A204.1 (cell line): Measurements from ENCODE around the gene GRPEL1.
"Not testable (repeated sequence)": the region's sequence is repeated elsewhere in the genome, so short reads cannot be mapped to it uniquely, and the experiment has no call there.

Experiments
- FAIRE-seq: peaks from 2 replicates; lab custom pipeline; 2012; peaks lifted over from hg19 to GRCh38; lab: Jason Lieb, UNC

GRPEL1 gene

DNA sequence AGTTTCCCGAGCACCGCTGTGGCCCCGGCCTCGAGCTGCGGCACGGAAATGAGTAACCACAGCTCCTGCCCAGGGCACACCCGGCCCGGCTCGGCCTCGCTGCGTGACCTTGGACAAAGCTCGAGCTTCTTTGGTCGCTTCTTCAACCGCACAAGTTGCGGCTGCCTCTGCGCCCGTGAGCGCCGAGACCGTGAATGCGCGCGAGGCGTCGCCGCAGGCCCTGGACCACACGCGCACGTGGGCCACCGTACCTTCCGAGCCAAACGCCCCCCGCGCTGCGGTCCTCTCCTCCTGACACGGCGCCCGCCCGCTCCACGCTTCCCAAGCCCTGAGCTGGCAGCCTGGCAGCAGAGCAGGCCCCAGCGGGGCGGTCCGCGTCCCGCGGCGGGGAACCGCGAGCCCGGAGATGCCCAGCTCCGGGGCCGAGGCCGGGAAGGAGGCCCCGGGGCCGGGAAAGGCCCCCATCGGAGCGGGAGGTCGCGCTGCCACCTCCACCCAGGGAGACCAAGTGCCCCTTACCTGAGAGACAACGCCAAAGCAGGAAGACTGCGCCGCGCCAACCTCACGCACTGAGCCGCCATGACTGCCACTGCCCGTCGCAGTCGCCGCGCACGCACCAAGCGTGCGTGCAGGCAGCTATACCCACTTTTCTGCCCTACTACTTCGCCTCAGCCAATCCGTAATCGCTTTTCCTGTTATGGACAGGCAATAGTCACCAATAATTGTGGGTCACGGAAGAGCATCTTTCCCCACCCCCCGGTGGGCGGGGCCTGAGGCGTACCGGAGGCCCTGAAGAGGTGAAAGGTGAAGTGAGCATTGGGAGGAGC is at the start of gene GRPEL1:
GRPEL1 (minus strand) TSS at position 613 of the 827 bp plus-strand sequence; CDS start at position 581, 32 bp downstream.
- FAIRE-seq: peak; percentile 95

DNA sequence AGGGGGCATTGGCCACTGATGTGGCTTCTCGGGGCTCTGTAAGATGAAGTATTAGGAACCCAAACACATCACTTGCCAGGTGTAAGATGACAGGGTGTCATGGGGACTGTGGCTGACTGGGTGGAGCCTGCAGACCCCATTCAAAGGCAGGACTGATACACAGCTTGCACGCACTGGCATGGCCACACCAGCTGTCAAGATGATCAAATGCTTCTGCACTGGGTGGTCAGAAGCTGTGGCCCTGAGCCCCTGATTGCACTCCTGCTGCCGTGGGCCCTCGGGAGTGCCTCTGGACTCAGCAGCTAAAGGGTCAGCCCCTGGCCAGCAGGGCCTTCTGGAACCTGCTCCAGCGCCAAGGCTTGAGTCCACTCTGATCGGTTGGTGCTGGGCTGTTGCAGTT is 48.8 kb upstream of the GRPEL1 start:
- FAIRE-seq: no peak

DNA sequence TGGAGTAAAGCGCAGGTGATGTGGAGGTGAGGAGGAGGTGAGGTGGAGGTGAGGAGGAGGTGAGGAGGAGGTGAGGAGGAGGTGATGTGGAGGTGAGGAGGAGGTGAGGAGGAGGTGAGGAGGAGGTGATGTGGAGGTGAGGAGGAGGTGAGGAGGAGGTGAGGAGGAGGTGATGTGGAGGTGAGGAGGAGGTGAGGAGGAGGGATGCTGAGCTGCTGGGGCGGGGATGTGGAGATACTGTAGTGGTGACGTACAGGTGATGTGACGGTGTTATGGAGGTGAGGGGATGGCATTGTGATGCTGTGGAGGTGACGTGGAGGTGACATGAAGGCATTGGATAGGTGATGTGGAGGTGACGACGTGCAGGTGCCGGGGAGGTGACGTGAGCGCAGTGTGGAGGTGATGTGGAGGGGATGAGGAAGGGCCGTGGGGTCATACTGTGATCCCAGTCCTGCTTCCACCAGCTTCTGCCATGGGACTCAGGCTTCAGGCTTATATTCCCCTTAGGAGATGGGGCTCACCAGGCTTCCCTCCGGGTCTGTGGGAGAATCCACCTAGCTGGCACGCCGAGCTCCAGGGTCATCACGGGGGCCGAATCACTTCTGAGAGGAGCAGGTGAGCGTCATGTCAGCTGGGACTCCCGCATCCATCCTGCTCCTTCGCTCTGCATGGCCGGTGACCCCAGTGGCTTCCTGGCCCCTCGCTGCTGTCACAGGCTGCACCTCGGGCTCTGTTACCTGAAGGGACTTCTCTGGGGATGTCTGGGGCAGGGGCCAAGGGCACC is 47.9 kb upstream of the GRPEL1 start:
- FAIRE-seq: no peak

DNA sequence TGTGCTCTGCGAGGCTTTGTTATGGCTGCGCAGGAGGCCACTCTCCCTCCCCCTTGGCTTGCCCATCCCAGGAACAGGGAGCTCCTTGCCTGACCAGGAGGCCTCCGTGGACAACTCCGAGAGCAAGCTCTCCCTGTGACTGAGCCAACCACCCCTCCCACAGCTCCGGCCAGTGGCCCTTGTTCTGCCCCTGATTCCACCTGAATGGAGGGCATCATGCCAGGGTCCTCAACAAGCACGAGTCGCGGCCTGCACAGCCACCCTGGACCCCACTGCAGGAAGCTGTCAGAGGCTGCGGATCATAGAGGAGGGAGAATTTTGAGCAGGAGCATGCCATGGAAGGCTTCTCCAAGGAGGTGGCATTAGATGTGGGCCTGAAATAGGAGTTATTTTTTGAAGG is 44.8 kb upstream of the GRPEL1 start:
- FAIRE-seq: no peak

DNA sequence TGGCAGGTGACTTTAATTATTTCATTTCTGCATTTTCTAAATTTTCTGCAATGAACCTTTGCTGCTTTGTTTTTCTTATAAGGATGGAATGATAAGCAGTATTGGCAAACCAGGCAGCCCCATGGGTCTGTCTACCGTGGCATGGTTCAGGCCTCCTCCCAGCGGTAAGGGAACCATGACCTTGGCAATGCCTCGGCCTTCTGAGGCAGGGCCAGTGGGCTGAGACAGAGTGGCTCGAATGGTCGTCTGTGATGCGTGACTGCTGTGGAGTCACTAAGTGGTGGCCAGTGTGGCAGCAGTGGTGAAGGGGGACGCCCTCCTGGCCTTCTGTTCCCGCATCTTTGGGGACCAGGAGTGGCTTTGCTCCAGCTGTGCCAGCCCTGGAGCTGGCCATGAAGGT is 43.6 kb upstream of the GRPEL1 start:
- FAIRE-seq: no peak

DNA sequence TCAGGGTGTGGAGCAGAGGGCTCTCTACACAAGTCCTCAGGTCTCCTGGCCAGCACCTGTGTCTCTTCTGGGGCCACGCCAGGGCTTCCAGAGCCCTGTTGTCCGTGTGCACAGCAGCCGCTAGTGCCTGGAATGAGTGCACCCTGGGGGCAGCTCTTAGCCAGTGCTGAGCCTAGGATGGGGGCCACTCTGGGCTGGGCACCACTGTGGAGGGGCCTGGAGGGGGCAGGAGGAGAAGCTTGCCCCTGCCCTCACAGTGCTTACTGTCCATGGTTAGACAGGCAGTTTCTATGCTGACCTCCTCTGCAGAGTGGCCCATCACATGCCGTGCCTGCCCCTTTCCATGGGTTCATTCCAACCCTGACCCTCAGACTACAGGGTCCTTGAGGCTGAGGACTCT is 42.7 kb upstream of the GRPEL1 start:
- no peak for FAIRE-seq

DNA sequence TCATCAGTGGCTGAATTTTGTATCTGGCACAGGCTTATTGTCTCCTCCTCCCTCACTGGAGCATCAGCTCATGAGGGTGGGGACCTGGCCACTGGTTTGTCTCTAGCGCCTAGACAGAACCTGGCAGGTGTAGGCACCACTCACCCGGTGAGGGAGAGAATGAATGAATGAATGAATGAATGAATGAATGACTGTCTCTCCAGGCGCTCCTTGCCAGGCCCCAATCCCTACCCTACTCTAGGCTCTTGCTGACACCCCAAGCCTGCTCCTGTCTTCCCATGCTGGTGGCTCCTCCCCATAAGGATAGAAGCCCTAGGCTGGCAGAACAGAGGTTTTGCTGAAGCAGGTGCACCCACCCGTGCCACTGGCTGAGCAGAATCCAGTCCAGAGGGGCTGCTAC is 41.3 kb upstream of the GRPEL1 start:
- no peak for FAIRE-seq

DNA sequence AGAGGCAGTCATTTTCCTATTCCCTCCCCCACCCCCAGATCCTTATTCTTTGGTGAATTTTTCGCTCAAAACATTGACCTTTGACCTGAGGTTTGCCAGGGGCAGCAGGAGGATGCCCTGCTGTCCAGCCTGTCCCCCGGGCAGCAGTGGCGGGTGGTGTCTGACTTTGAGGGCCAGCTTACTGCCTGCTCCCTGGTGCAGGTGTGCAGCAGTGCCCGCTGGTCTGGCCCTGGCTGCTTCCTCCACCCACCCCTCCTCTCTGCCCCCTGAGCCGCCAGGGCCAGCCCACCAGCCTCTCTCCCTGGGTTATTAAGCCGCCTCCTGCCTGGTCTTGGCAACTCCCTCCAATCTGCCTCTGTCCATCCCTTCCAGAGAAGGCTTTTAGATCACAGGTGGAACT is 40.8 kb upstream of the GRPEL1 start:
- no peak for FAIRE-seq

DNA sequence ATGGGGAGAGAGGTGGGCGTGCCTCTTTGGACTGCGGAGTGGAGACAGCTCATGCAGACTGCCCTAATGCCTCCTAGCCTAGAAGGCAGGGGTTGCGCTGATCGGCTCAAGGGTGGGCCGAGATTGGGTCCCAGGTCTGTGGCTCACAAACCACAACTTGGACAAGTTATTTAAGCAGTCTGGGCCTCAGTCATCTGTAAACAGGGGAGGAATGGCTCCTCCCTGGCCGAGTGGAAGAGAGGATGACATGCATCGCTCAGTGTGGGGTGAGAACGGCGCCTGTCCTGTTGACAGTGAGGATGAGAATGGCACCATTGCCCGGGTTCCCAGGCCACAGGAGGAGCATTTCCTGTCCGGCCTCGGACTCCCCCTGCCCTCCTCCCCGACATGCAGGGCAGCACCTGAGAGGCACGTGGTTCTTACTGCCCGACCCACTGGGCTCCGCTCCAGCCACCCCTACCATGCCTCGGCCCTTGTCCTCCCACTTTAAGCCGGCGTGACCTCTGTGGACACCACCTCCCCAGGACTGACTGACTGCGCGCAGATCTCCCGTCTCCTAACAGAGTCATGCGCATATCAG is 40.3 kb upstream of the GRPEL1 start:
- no peak for FAIRE-seq

DNA sequence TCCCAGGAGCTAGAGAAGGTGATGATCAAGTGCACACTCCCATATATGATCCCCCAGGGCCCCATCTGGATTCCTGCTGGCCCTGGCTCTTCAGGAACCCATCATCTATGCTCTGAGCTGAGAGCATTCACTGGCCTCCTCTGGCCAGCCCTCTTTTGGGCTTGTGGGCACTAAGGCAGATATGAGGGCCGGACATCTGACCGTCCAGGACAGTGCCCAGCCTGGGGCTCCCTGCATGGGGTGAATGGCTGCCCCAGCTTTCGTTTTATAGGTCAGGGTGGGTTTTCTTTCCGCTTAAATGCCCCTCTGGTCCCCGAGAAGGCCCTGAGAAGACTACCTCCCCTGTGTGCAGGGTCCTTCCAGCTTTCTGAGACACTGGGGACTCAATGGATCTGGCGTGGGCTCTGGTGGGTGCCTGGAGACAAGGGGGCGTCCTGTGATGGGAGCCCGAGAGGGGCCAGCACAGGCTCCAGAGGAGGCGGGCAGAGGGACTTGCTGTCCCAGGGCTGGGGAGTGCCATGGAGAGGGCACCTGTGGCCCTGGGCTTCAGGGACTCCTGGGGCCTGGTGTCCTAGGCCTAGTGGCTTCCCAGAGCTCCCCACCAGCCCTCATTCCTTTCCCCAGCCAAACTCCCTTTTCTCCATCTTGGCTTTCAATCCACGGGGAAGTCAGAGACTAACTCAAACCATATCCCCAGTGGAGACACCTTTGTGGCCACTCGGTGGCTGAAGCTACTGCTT is 39.5 kb upstream of the GRPEL1 start:
- no peak for FAIRE-seq

DNA sequence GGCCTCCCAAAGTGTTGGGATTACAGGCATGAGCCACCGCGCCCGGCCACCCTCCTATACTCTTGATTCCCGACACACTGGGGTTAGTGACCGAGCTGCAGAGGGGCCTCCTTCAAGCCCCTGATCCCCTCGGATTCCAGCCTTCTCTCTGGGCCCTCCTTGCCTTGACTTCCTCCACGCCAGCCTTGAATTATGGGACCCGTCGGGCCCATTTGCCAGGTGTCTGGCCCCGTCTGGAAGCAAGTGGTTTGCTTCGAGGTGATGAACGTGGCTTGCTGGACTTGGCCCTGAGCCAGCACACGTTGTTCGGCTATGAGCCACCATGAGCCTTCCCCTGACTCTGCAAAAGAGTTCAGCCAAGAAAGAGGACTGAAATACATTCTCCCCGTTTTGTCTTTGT is 37.4 kb upstream of the GRPEL1 start:
- no peak for FAIRE-seq

DNA sequence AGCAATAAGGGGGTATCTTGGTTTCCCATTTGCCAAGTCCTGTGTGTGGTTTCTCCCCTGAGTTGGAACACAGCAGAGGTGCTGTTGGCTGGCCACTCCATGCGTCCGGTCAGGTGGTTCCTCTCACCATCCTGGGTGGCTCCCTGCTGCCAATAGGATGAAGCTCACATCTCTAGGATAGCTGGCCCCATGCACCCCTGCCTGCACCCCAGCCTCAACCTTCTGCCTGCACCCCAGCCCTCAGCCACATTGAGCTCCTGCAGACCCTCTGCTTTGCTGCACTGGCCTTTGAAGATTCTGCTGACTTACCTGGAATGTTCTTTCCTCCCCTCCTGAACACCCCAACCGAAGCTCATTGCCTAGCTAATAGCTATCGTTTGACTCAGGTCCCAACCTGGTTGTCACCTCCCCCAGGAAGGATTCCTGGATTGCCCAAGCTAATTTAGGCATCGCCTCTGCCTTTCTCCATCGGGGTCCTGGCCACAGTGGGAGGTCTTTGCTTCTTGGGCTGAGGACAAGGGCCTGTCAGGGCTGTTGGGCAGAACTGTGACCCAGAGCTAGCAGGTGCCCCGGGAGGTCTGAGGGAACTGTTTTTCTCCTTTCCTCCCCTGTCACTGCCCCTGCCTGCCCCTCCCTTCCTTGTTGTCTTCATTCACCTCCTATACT is 36.6 kb upstream of the GRPEL1 start:
- no peak for FAIRE-seq

DNA sequence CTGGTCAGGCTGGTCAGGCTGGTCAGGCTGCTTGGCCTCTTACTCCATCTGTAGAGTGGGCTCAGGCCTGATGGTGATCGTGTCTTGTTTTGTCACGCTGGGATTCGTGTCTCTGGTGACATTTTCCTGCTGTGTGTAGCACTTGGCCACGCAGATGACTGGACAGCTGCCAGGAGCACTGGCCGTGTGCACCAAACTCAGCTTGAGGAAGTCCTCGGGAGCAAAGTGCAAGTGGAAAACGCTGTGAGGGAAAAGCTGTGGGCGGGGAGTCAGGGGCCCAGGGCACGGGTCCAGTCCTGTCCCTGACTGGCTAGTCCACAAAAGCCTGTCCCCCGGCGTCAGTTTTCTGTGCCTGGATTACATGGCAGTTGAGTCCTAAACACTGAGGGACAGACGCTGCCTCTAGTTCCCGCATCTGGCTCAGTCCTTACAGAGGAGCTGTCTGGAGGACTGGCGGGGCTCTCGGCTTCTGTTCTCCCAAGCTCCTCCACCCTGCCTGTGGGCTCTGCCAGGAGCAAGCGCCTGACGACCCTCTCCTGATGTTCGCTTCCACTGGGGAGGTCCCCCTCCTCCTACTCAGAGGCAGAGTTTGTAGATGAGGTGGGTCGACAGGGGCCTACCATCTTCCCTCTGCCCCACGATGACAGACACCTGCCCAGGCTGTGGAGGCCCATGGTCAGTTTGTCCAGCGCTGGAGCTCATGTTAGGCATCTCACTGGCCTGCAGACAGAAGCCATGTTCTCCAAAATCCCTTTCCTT is 35.9 kb upstream of the GRPEL1 start:
- no peak for FAIRE-seq

DNA sequence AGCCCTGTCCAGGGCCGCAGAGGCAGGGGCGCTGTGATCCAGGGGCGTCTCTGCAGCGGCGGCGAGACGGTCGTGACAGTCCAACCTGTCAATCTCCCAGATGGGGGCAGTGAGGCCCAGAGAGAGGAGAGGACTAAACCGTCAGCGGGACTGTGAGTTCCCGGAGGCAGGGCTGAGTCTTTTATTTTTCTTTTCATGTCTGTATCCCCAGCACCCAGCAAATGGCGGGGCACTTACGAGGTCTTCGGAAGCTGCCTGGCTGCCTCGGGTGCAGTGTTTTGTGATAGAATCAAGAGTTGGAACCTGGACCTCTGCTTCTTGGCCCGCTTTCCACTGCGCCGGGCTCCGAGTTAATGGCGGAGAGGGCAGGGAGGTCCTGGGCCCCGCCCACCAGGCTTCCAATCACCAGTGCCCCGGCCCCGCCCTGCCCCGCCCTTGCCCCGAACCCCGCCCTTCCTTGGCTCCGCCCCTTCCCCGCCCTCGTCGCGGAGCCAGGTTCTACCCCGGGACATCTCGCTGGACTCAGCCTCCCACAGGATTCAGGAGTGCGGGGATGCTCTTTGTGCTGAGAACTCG is 35.3 kb upstream of the GRPEL1 start:
- no peak for FAIRE-seq

DNA sequence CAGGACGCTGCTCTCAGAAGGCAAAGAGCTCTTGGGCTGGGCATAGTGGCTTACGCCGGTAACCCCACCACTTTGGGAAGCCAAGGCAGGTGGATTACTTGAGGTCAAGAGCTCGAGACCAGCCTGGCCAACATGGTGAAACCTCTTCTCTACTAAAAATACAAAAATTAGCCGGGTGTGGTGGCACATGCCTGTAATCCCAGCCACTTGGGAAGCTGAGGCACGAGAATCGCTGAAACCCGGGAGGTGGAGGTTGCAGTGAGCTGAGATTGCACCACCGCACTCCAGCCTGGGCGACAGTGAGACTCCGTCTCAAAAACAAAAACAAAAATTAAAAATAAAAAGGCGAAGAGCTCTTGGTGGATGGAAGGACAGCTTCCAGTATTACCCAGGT is 34.6 kb upstream of the GRPEL1 start:
- not testable (repeated sequence) for FAIRE-seq

DNA sequence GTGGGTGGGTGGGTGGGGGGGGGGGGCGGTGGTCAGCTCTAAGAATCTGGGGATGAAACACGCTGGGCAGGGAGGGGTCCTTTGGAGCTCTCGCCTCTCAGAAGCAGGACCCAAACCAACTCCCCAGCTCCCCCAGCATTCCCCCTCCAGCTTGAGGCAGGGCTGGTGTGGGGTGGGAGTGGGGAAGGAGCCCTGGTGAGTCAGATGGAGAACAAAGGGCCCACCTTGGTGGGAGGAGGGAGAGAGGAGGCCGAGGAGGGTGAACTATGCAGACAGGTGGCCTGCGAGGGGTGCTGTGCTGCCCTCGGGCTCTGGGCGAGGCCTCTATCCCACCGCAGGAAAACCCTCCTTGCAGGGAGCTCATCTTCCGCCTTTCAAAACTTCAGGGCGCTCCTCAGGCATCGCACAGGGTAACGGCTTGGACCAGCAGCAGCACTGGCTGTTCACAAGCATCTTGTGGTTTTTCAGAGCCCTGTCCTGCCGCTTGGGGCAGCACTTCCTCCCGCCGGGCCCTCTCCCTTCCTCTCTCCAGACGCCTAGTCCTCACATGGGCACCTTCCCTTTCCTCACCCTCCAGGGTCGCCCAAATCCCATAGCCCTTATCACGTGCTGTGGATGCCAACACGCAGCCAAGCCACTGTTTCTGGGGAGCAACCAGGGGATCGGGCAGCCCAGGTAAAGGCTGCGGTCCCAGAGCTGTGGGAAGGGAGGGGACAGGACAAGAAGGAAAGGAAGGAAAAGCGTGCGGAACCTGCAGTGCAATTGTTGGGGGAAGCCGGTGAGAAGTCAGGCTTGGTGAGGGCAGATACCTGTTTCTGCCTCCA is 34.0 kb upstream of the GRPEL1 start:
- FAIRE-seq: no peak

DNA sequence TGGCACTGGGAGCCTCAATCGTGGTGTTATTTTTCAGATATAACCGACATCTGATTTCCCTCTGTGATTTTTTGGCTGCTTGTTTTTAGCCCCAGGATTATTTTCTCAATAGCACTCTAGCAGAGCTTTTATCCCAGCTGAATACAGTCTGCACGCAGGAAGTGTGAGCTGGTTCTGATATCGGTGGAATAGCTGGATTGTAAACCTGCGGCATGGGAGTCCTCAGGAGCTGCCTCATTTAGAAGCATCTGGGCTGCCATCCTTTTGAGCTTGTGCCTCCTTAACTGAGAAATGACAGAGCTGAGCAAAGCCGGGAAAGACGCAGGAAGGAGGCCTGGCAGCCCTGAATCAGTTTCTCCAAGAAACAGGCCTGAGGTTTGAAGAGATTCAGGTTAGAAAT is 28.4 kb upstream of the GRPEL1 start:
- FAIRE-seq: no peak

DNA sequence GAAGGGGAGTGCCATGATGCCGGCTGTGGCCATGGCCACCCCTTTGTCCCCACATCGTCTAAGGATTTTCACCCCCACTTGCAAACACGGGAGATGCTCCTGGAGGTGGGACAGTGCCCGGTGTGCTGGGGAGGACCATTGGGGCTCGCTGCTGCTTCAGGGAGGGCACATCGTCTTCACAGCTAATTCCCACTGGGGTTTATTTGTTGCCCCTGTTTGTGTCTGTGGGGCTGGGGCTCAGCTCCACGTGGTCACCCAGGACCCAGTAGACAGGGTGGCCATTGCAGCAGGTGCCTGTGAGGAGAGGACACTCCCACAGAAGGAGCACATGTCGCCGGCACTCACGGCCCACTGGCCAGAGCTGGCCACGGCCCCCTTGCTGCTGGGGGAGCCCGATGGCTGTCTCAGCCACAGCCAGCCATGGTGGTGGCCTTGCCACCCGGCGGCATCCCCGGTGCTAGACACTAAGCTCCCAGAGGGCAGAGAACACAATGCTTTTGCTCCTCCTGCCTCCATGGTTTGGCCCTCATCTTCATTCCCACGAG is 27.8 kb upstream of the GRPEL1 start:
- no peak for FAIRE-seq

DNA sequence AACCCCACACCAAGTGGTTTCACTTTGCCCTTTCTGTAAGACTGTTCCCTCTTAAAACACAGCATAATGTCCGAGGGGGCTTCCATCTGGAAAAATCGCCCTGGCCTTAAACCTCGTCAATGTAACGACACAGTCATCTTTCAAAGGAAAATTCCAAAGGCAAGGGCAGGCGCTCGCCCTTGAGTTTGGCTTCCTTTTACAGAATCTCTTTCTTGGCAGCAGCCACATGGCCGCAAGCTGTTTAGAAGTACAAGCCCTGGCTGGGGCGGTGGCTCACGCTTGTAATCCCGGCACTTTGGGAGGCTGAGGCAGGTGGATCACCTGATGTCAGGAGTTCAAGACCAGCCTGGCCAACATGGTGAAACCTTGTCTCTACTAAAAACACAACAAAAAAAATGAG is 27.1 kb upstream of the GRPEL1 start:
- FAIRE-seq: no peak

DNA sequence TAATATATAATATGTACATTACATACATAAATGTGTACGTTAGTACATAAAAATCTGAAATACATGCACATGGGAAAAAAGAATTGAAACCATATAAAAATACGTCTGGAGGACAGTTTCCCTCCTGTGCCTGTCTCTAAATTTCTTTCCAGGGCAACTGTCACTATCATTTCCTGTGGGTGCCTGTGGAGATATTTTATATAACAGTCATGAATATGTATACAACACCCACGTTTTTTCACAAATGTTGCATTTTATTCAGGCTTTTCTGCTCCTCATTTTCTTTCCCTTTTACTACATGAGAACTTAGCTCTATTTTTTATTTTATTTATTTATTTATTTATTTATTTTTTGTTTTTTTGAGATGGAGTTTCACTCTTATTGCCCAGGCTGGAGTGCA is 24.2 kb upstream of the GRPEL1 start:
- FAIRE-seq: no peak
